GM12891 (cell line): ENCODE data around the gene LCA5.

Experiments used
- POLR2A ChIP-seq: IDR thresholded peaks from 2 replicates; pipeline ENCODE4 v1.6.1; 2011; ENCODE audit warnings: low read depth, low read length, control low read depth
- POLR2AphosphoS5 ChIP-seq: IDR thresholded peaks from 2 replicates; pipeline ENCODE4 v1.6.1; 2011; ENCODE audit warnings: low read depth, low read length, control low read depth
- POU2F2 ChIP-seq: IDR thresholded peaks from 2 replicates; pipeline ENCODE4 v1.6.1; 2011; ENCODE audit warnings: low read depth, mild to moderate bottlenecking, control low read depth, low read length, moderate library complexity
- SPI1 ChIP-seq: IDR thresholded peaks from 2 replicates; pipeline ENCODE4 v1.6.1; 2011; ENCODE audit warnings: low read depth, low read length, control low read depth
- TAF1 ChIP-seq: IDR thresholded peaks from 2 replicates; pipeline ENCODE4 v1.6.1; 2011; ENCODE audit warnings: low read depth, low read length, control low read depth

DNA sequence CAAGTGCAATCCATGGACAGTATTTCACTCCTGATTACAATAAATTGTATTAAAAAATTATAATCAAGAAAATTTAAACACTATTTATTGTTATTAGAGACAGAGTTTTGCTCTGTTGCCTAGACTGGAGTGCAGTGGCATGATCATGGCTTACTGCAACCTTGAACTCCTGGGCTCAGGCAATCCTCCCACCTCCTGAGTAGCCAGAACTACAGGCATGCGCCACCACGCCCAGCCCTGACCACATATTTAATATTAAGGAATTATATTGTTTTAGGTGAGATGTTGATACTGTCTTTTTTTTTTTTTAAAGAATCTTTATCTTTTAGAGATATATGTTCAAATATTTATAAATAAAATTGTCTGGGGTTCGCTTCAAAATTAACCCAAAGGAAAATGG, 14.6 kb downstream of the LCA5 start:
- TF ChIP-seq POLR2A (no peak), POLR2AphosphoS5 (no peak), TAF1 (no peak), SPI1 (no peak), POU2F2 (no peak)
